ENCODE data around the gene LGI4. TPM values are rescaled to one million over a fixed set of nuclear protein-coding genes. Genes with fewer than 3 reads are reported as not detected.

Gene LGI4
- total and polyA plus RNA-seq, 2 experiments from 2014 or later, result 3.4 to 4.3 TPM

DNA sequence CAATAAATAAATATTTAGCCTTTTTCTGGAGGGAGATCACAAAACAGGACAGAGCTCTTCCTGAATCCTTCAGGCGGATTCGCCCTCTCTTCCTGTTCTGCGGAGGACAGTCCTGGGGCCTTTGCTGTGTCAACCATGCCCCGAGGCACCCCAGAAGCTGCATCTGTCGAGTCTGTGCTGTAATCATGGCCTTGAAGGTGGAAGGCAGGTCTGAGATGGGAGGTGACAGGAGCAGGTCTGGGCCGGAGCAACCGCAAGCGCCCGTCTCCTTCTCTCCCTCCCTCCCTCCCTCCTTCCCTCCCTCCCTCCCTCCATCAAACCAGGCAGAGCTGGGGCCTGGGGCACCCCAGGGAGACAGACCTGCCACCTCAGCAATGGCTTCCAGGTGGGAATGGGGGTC is 23.9 kb downstream of the LGI4 start:
- H3K36me3 ChIP-seq (ENCODE audit: insufficient read depth), result no peaks in the 10 kb centered on the region
- no peak overlapping the region for H3K27ac ChIP-seq (ENCODE audit: low read depth)
- Mint-ChIP-seq H3K36me3 (ENCODE audit: low read depth) (peaks cover 10% of the 10 kb centered on the region; the same call in 1 of the 3 replicates), H3K27me3 (ENCODE audit: insufficient read depth, low read depth, poor library complexity) (peaks cover 23% of the 10 kb centered on the region), H3K4me3 (no peak overlapping the region), H3K27ac (no peak overlapping the region), H3K4me1 (peaks cover 32% of the 10 kb centered on the region), H3K9me3 (no peaks in the 10 kb centered on the region; the same call in 2 of the 3 replicates)
- peaks cover 16% of the 10 kb centered on the region for H3K4me1 ChIP-seq (ENCODE audit: insufficient read depth)
- H3K79me2 ChIP-seq (replicated peaks; ENCODE audit: insufficient read depth), result no peaks in the 10 kb centered on the region
- H4K20me1 ChIP-seq (replicated peaks; ENCODE audit: insufficient read depth), result no peaks in the 10 kb centered on the region
- TF ChIP-seq ZNF331 (CRISPR knock-in tag; IDR thresholded peaks at IDR 0.05; ENCODE audit: low read depth) (no peak), CREB1 (CRISPR knock-in tag; IDR thresholded peaks at IDR 0.05; ENCODE audit: low read depth) (no peak), NANOG (IDR thresholded peaks at IDR 0.05; ENCODE audit: borderline replicate concordance) (no peak), EZH2phosphoT487 (IDR thresholded peaks at IDR 0.05; ENCODE audit: unreplicated experiment) (no peak), JUNB (IDR thresholded peaks at IDR 0.05; ENCODE audit: unreplicated experiment) (no peak), POLR2AphosphoS5 (IDR thresholded peaks at IDR 0.05; ENCODE audit: low read depth) (no peak), STAT1 (IDR thresholded peaks at IDR 0.05; ENCODE audit: unreplicated experiment) (no peak), EZH2 (IDR thresholded peaks at IDR 0.05; ENCODE audit: low read depth, unreplicated experiment) (no peak), ZNF114 (CRISPR knock-in tag; IDR thresholded peaks at IDR 0.05) (no peak)
- TF ChIP-seq, protein P1, sequence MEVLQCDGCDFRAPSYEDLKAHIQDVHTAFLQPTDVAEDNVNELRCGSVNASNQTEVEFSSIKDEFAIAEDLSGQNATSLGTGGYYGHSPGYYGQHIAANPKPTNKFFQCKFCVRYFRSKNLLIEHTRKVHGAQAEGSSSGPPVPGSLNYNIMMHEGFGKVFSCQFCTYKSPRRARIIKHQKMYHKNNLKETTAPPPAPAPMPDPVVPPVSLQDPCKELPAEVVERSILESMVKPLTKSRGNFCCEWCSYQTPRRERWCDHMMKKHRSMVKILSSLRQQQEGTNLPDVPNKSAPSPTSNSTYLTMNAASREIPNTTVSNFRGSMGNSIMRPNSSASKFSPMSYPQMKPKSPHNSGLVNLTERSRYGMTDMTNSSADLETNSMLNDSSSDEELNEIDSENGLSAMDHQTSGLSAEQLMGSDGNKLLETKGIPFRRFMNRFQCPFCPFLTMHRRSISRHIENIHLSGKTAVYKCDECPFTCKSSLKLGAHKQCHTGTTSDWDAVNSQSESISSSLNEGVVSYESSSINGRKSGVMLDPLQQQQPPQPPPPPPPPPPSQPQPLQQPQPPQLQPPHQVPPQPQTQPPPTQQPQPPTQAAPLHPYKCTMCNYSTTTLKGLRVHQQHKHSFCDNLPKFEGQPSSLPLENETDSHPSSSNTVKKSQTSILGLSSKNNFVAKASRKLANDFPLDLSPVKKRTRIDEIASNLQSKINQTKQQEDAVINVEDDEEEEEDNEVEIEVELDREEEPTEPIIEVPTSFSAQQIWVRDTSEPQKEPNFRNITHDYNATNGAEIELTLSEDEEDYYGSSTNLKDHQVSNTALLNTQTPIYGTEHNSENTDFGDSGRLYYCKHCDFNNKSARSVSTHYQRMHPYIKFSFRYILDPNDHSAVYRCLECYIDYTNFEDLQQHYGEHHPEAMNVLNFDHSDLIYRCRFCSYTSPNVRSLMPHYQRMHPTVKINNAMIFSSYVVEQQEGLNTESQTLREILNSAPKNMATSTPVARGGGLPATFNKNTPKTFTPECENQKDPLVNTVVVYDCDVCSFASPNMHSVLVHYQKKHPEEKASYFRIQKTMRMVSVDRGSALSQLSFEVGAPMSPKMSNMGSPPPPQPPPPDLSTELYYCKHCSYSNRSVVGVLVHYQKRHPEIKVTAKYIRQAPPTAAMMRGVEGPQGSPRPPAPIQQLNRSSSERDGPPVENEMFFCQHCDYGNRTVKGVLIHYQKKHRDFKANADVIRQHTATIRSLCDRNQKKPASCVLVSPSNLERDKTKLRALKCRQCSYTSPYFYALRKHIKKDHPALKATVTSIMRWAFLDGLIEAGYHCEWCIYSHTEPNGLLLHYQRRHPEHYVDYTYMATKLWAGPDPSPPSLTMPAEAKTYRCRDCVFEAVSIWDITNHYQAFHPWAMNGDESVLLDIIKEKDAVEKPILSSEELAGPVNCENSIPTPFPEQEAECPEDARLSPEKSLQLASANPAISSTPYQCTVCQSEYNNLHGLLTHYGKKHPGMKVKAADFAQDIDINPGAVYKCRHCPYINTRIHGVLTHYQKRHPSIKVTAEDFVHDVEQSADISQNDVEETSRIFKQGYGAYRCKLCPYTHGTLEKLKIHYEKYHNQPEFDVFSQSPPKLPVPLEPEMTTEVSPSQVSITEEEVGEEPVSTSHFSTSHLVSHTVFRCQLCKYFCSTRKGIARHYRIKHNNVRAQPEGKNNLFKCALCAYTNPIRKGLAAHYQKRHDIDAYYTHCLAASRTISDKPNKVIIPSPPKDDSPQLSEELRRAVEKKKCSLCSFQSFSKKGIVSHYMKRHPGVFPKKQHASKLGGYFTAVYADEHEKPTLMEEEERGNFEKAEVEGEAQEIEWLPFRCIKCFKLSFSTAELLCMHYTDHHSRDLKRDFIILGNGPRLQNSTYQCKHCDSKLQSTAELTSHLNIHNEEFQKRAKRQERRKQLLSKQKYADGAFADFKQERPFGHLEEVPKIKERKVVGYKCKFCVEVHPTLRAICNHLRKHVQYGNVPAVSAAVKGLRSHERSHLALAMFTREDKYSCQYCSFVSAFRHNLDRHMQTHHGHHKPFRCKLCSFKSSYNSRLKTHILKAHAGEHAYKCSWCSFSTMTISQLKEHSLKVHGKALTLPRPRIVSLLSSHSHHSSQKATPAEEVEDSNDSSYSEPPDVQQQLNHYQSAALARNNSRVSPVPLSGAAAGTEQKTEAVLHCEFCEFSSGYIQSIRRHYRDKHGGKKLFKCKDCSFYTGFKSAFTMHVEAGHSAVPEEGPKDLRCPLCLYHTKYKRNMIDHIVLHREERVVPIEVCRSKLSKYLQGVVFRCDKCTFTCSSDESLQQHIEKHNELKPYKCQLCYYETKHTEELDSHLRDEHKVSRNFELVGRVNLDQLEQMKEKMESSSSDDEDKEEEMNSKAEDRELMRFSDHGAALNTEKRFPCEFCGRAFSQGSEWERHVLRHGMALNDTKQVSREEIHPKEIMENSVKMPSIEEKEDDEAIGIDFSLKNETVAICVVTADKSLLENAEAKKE (CRISPR knock-in tag; IDR thresholded peaks at IDR 0.05), result no peak
- TF ChIP-seq, protein P2, sequence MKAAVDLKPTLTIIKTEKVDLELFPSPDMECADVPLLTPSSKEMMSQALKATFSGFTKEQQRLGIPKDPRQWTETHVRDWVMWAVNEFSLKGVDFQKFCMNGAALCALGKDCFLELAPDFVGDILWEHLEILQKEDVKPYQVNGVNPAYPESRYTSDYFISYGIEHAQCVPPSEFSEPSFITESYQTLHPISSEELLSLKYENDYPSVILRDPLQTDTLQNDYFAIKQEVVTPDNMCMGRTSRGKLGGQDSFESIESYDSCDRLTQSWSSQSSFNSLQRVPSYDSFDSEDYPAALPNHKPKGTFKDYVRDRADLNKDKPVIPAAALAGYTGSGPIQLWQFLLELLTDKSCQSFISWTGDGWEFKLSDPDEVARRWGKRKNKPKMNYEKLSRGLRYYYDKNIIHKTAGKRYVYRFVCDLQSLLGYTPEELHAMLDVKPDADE (IDR thresholded peaks at IDR 0.05), result no peak
- TF ChIP-seq, protein P3, sequence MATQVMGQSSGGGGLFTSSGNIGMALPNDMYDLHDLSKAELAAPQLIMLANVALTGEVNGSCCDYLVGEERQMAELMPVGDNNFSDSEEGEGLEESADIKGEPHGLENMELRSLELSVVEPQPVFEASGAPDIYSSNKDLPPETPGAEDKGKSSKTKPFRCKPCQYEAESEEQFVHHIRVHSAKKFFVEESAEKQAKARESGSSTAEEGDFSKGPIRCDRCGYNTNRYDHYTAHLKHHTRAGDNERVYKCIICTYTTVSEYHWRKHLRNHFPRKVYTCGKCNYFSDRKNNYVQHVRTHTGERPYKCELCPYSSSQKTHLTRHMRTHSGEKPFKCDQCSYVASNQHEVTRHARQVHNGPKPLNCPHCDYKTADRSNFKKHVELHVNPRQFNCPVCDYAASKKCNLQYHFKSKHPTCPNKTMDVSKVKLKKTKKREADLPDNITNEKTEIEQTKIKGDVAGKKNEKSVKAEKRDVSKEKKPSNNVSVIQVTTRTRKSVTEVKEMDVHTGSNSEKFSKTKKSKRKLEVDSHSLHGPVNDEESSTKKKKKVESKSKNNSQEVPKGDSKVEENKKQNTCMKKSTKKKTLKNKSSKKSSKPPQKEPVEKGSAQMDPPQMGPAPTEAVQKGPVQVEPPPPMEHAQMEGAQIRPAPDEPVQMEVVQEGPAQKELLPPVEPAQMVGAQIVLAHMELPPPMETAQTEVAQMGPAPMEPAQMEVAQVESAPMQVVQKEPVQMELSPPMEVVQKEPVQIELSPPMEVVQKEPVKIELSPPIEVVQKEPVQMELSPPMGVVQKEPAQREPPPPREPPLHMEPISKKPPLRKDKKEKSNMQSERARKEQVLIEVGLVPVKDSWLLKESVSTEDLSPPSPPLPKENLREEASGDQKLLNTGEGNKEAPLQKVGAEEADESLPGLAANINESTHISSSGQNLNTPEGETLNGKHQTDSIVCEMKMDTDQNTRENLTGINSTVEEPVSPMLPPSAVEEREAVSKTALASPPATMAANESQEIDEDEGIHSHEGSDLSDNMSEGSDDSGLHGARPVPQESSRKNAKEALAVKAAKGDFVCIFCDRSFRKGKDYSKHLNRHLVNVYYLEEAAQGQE (IDR thresholded peaks at IDR 0.05; ENCODE audit: unreplicated experiment), result no peak
- TF ChIP-seq, protein P4, sequence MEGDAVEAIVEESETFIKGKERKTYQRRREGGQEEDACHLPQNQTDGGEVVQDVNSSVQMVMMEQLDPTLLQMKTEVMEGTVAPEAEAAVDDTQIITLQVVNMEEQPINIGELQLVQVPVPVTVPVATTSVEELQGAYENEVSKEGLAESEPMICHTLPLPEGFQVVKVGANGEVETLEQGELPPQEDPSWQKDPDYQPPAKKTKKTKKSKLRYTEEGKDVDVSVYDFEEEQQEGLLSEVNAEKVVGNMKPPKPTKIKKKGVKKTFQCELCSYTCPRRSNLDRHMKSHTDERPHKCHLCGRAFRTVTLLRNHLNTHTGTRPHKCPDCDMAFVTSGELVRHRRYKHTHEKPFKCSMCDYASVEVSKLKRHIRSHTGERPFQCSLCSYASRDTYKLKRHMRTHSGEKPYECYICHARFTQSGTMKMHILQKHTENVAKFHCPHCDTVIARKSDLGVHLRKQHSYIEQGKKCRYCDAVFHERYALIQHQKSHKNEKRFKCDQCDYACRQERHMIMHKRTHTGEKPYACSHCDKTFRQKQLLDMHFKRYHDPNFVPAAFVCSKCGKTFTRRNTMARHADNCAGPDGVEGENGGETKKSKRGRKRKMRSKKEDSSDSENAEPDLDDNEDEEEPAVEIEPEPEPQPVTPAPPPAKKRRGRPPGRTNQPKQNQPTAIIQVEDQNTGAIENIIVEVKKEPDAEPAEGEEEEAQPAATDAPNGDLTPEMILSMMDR (conservative IDR thresholded peaks at IDR 0.05; ENCODE audit: low read depth in 2 of 2), result no peak
- H3K4me3 ChIP-seq, result no peak overlapping the region
- H3K9me2 ChIP-seq (ENCODE audit: insufficient read depth), result no peaks in the 10 kb centered on the region
- H2AFZ ChIP-seq, result no peak overlapping the region
- no peaks in the 10 kb centered on the region for H3K27me3 ChIP-seq (ENCODE audit: insufficient read depth)
- no peak overlapping the region for H3K4me2 ChIP-seq
- H3F3A ChIP-seq (replicated peaks; ENCODE audit: low read depth), result no peaks in the 10 kb centered on the region
- DNase-seq (ENCODE audit: low spot score) (no peak), ATAC-seq (no peak)

All from GM23338 (cell line).